K562 (cell line): Measurements from ENCODE around the gene PPIL4. TPM values are rescaled to one million over a fixed set of nuclear protein-coding genes. Genes with fewer than 3 reads are reported as not detected.

Experiments
- AFF1 ChIP-seq, 2 experiments: fragments of 450-650 bp; IDR thresholded peaks; 2 replicates each; pipeline ENCODE4 v1.6.1; 2018; ENCODE audit warnings: mild to moderate bottlenecking in 2 of 2, low read depth in 1 of 2; ENCODE audit not compliant: partially characterized antibody in 2 of 2
- ATF3 ChIP-seq, 2 experiments: fragments of 450-650 bp in 1 of 2; sonication (generic) in 1 of 2; formaldehyde crosslinking in 1 of 2; IDR thresholded peaks in 1 of 2; conservative IDR thresholded peaks in 1 of 2; 2 replicates each; pipeline versions ENCODE4 v1.6.1 to v1.8.1; 2016 to 2023; ENCODE audit warnings: mild to moderate bottlenecking in 2 of 2, moderate library complexity in 2 of 2, inconsistent platforms in 1 of 2, missing genetic modification reagents in 1 of 2
- DACH1 ChIP-seq: fragments of 450-650 bp; IDR thresholded peaks from 2 replicates; pipeline ENCODE4 v1.6.1; 2018; ENCODE audit not compliant: partially characterized antibody
- MCM2 ChIP-seq: fragments of 450-650 bp; IDR thresholded peaks from 2 replicates; pipeline ENCODE4 v1.6.1; 2017; ENCODE audit warnings: low read depth, mild to moderate bottlenecking
- SMARCA4 ChIP-seq: fragments of 450-650 bp; IDR thresholded peaks from 2 replicates; pipeline ENCODE4 v1.6.1; 2016
- THAP12 ChIP-seq: fragments of 250-450 bp; sonication (Bioruptor Pico); IDR thresholded peaks from 2 replicates; pipeline ENCODE4 v1.9.0; 2021; ENCODE audit warnings: mild to moderate bottlenecking, inconsistent platforms
- ZKSCAN3 ChIP-seq: fragments of 250-450 bp; sonication (Bioruptor Pico); IDR thresholded peaks from 2 replicates; pipeline ENCODE4 v1.4.0; 2020
- ZNF668 ChIP-seq: fragments of 250-450 bp; sonication (Bioruptor Pico); IDR thresholded peaks from 2 replicates; pipeline ENCODE4 v1.8.0; 2022; ENCODE audit warnings: mild to moderate bottlenecking, inconsistent platforms
- polyA plus RNA-seq, 8 experiments: library from polyadenylated mRNA; depleted of rRNA in 4 of 8; stranded (reverse) in 5 of 8; unstranded in 3 of 8; fragments of >200 nt; fragmentation: Nextera tagmentation in 2 of 8; fragmentation: Illumina TruSeq in 1 of 8; extraction: Ambion mirVana in 2 of 8; extraction: Trizol in 1 of 8; gene quantifications; 2 replicates each; pipeline versions ENCODE4 v1.2.1 to v1.2.3, GENCODE V29; 2011 to 2014; ENCODE audit warnings: inconsistent platforms in 1 of 8, missing spikeins in 1 of 8
- total RNA-seq, 7 experiments: library from RNA; depleted of rRNA in 6 of 7; stranded (reverse); fragments of >200 nt in 6 of 7; fragmentation: Illumina TruSeq in 2 of 7; extraction: Trizol in 2 of 7; gene quantifications; 2 replicates each; pipeline versions ENCODE4 v1.2.1 to v1.2.3, GENCODE V29; 2011 to 2021; ENCODE audit warnings: low replicate concordance in 1 of 7
- TF ChIP-seq, protein P1 (sequence below): fragments of 250-450 bp; sonication (Bioruptor Pico); IDR thresholded peaks from 2 replicates; pipeline ENCODE4 v1.5.0; 2021
- TF ChIP-seq, protein P2 (sequence below): fragments of 450-650 bp; IDR thresholded peaks from 2 replicates; pipeline ENCODE4 v1.6.1; 2017; ENCODE audit warnings: antibody characterized with exemption
- TF ChIP-seq, protein P3 (sequence below): sonication (generic); formaldehyde crosslinking; IDR thresholded peaks from 2 replicates; pipeline ENCODE4 v1.8.1; 2023; ENCODE audit warnings: mild to moderate bottlenecking, missing genetic modification reagents

PPIL4 gene
- total and polyA plus RNA-seq, 9 of the 15 experiments (the other 6 are each of a cell fraction or from before 2014, with no cell fraction given): 14.5 to 55.2 (median 45.9) TPM

GRCh38 chr6:149563203-149563927, 17.5 kb upstream of the PPIL4 start (continued):
- TF ChIP-seq THAP12 (no peak), SMARCA4 (no peak), ZNF668 (CRISPR knock-in tag) (no peak), MCM2 (no peak), ATF3 (IDR thresholded peaks at IDR 0.05) (peak; percentile 56), ATF3 (CRISPR knock-in tag; conservative IDR thresholded peaks at IDR 0.05) (no peak), AFF1 (IDR thresholded peaks at IDR 0.05; ENCODE audit: low read depth in 1 of 2, partially characterized antibody in 2 of 2) (no peak), ZKSCAN3 (CRISPR knock-in tag) (no peak), DACH1 (no peak)
- TF ChIP-seq, protein P1, sequence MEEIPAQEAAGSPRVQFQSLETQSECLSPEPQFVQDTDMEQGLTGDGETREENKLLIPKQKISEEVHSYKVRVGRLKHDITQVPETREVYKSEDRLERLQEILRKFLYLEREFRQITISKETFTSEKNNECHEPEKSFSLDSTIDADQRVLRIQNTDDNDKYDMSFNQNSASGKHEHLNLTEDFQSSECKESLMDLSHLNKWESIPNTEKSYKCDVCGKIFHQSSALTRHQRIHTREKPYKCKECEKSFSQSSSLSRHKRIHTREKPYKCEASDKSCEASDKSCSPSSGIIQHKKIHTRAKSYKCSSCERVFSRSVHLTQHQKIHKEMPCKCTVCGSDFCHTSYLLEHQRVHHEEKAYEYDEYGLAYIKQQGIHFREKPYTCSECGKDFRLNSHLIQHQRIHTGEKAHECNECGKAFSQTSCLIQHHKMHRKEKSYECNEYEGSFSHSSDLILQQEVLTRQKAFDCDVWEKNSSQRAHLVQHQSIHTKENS (CRISPR knock-in tag): no peak
- TF ChIP-seq, protein P2, sequence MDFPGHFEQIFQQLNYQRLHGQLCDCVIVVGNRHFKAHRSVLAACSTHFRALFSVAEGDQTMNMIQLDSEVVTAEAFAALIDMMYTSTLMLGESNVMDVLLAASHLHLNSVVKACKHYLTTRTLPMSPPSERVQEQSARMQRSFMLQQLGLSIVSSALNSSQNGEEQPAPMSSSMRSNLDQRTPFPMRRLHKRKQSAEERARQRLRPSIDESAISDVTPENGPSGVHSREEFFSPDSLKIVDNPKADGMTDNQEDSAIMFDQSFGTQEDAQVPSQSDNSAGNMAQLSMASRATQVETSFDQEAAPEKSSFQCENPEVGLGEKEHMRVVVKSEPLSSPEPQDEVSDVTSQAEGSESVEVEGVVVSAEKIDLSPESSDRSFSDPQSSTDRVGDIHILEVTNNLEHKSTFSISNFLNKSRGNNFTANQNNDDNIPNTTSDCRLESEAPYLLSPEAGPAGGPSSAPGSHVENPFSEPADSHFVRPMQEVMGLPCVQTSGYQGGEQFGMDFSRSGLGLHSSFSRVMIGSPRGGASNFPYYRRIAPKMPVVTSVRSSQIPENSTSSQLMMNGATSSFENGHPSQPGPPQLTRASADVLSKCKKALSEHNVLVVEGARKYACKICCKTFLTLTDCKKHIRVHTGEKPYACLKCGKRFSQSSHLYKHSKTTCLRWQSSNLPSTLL: no peak
- TF ChIP-seq, protein P3, sequence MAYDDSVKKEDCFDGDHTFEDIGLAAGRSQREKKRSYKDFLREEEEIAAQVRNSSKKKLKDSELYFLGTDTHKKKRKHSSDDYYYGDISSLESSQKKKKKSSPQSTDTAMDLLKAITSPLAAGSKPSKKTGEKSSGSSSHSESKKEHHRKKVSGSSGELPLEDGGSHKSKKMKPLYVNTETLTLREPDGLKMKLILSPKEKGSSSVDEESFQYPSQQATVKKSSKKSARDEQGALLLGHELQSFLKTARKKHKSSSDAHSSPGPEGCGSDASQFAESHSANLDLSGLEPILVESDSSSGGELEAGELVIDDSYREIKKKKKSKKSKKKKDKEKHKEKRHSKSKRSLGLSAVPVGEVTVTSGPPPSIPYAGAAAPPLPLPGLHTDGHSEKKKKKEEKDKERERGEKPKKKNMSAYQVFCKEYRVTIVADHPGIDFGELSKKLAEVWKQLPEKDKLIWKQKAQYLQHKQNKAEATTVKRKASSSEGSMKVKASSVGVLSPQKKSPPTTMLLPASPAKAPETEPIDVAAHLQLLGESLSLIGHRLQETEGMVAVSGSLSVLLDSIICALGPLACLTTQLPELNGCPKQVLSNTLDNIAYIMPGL (CRISPR knock-in tag): no peak
